Measurements from ENCODE around the gene FKBP6.
"Not testable (repeated sequence)": the region's sequence is repeated elsewhere in the genome, so short reads cannot be mapped to it uniquely, and the experiment has no call there.

DNA sequence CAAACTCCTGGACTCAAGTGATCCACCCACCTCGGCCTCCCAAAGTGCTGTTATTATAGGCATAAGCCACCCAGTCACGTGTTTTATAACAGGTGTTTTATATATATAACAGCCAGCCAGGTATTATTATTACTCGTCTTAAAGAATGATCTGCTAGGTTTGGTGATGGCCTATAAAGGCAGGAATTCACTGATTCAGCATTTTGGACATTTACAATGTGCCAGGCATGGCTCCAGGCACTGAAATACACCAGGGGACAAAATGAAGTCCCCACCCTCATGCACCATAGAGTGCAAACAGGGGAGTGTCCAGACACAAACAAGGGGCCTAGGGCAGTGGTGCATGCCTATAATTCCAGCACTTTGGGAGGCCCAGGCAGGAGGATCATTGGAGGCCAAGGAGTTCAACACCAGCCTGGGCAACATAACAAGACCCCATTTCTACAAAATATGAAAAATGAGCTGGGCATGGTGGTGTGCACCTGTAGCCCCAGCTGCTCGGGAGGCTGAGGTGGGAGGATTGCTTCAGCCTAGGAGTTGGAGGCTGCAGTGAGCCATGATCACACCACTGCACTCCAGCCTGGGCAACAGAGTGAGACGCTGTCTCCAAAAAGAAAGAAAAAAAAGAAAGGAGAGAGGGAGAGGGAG, 4.4 kb upstream of the FKBP6 start:
- TF ChIP-seq, protein P1, sequence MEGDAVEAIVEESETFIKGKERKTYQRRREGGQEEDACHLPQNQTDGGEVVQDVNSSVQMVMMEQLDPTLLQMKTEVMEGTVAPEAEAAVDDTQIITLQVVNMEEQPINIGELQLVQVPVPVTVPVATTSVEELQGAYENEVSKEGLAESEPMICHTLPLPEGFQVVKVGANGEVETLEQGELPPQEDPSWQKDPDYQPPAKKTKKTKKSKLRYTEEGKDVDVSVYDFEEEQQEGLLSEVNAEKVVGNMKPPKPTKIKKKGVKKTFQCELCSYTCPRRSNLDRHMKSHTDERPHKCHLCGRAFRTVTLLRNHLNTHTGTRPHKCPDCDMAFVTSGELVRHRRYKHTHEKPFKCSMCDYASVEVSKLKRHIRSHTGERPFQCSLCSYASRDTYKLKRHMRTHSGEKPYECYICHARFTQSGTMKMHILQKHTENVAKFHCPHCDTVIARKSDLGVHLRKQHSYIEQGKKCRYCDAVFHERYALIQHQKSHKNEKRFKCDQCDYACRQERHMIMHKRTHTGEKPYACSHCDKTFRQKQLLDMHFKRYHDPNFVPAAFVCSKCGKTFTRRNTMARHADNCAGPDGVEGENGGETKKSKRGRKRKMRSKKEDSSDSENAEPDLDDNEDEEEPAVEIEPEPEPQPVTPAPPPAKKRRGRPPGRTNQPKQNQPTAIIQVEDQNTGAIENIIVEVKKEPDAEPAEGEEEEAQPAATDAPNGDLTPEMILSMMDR (tag by site-specific recombination; IDR thresholded peaks at IDR 0.05), result not testable (repeated sequence)
- not testable (repeated sequence) for TF ChIP-seq ZNF10, ZEB2 (tag by site-specific recombination; IDR thresholded peaks at IDR 0.05)
- TF ChIP-seq, protein P2, sequence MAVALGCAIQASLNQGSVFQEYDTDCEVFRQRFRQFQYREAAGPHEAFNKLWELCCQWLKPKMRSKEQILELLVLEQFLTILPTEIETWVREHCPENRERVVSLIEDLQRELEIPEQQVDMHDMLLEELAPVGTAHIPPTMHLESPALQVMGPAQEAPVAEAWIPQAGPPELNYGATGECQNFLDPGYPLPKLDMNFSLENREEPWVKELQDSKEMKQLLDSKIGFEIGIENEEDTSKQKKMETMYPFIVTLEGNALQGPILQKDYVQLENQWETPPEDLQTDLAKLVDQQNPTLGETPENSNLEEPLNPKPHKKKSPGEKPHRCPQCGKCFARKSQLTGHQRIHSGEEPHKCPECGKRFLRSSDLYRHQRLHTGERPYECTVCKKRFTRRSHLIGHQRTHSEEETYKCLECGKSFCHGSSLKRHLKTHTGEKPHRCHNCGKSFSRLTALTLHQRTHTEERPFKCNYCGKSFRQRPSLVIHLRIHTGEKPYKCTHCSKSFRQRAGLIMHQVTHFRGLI (tag by site-specific recombination; IDR thresholded peaks at IDR 0.05), result not testable (repeated sequence)

All from HEK293 (cell line).